GM19043 (cell line): ENCODE data around the gene PLEKHA6.

Experiments used
- ATAC-seq: cut with Tn5 transposase; IDR thresholded peaks from one replicate; pipeline ENCODE4 v1.9.1; 2021; ENCODE audit warnings: low read depth; ENCODE audit not compliant: unreplicated experiment

Gene PLEKHA6

DNA sequence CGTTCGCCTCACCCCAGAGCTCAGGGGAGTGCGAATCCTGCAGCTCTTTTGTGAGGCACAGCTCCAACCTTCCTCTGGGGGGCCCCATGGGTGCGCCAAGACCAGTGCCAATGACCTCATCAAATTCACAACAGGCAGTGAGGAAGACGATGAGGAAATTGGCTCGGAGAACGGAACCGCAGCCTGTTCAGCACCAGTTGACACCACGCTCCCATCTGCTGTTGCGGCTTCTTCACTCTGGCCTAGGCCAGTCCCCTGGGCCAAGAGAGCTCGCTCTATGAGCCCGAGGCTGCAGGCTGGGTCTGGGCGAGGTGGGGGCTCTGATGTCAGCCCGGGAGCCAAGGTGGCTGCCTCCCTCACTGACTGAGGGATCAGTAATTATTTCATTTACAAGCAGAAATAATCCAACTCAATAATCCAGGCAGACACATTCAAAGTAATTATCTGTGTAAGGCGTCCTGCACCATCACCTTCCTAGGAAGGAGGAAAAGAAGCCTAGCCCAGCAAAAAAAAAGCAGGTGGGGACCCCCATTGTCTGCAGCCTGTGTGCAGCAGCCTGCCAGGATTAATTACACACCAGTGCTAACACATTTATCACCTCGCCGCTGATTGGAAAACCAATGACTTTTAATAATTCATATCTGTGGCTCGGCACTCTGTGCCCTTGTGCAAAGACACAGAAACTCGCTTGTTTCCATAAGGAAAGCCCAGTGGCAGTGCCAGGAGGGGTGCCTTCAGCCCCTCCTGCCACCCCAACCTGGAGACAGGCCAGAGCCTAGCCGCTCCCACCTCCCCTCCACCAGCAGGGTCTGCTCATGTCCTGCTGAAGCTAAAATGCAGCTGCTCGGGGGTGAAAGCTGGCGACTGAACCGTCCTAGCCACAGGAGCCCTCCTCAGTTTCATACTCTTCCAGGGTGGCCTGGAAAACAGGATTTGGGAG is 1.9 kb downstream of the PLEKHA6 start:
- no peak for ATAC-seq

- no peak for ATAC-seq
Measured at GRCh38 chr1:204356997-204357396, 2.7 kb downstream of the PLEKHA6 start.

DNA sequence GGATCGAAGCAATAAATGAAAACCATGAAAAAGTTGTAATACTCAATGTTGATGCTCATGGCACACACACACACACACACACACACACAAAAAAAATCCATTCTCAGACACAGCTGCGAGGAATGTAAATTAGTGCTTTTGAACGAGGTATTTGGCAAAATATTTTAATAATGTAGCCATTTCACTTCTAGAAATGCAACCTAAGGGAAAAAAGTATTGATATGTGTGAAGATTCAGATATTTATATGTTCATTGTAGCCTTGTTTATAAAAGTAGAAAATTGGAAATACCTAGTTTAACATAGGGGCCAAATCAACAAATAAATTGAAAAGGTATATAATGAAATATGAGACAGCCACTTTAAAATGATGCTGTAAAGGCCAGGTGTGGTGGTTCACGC is 3.8 kb downstream of the PLEKHA6 start:
- no peak for ATAC-seq

DNA sequence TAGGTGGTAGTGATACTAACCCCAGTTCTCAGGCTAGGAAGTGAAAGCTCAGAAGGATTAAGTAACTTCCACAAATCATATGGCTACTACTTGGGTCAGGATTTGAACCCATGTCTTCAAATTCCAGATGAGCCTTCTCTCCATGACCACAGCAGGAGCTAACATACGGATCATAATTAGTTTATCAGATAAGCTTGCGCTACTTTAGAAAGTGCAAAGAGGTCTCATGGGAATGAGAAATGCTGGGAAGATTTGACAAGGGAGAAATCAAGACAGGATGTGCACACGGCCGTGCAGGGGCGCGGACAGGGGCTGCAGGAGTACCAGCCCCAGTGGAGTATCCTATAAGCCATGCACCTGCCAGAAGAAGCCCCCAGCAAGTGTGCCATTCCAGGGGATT is 5.2 kb downstream of the PLEKHA6 start:
- ATAC-seq = no peak

- ATAC-seq = no peak
Measured at GRCh38 chr1:204353213-204353910, 6.4 kb downstream of the PLEKHA6 start.

- ATAC-seq = no peak
Measured at GRCh38 chr1:204350857-204351573, 8.7 kb downstream of the PLEKHA6 start.

GRCh38 chr1:204350312-204350711 is 9.4 kb downstream of the PLEKHA6 start:
- ATAC-seq = no peak

GRCh38 chr1:204349602-204350001 is 10.1 kb downstream of the PLEKHA6 start:
- no peak for ATAC-seq

DNA sequence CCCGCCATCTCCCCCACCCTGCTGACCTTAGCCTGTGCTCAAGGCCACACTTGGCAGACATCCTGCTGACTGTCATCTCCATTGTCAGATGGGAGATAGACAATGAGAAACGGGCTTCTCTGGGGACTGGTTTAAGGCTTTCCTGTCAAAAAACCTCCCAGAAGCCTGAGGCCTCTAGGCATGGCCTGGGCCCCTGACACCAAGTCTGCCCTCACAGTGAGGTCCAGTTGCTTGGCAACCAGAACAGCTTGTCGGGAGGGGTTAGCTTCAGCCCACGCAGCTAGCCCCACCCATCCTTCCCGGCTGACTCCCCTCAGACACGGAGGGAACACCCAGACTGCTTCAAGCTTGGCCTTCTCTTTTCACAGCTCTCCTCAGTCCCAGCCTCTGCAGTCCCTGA is 11.0 kb downstream of the PLEKHA6 start:
- no peak for ATAC-seq

- ATAC-seq = no peak
Measured at GRCh38 chr1:204348242-204348641, 11.5 kb downstream of the PLEKHA6 start.

DNA sequence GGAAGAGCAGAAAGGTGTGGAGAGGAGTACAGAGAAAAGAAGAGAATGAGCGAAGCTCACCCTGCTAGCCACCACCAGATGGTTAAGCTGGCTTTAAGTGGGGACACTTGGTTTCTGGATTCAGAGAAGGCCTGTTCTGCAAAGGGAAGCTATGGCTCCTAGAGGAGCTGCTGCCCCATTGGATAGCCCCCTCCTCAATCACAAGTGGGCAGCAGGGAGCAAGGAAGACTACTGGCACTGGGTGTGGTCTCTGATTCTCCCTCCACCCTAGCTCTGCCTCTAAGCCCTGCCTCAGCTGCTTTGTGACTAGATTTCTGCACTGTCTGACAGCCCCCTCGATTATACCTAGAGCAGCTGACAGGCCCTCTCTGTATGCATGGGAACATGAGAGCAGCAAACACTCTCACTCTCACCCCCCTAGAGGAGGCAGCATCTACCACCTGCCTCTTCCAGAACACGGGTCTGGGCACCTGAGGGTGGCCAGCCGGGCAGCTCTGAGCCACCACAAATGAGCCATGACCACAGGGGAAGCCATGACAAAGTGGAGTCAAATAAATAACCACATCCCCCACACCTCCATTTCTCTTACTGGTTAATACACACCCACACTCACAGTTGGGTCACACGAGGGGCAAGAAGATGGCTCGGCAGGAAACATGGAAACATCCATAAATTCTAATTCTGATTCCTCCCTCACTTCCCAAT is 13.6 kb downstream of the PLEKHA6 start:
- ATAC-seq = no peak

DNA sequence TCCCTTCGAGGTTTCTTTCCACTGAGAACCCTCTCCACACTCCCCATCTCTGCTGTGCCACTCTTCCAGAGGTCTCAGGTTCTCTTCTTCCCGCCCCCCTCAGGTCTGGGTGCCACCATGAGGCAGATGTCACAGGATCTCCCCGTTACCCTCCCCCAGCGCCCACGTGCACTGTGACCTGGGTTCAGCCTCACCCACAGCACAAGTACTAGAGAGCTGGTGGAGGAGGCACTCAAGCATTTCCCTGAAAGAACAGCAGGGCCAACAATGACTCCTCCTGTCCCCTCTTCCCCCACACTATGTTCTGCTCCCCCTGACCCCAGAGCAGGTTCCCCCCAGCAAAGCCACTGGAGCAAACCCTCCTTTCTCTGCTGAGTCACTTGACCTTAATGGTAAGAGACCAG is 14.3 kb downstream of the PLEKHA6 start:
- no peak for ATAC-seq

DNA sequence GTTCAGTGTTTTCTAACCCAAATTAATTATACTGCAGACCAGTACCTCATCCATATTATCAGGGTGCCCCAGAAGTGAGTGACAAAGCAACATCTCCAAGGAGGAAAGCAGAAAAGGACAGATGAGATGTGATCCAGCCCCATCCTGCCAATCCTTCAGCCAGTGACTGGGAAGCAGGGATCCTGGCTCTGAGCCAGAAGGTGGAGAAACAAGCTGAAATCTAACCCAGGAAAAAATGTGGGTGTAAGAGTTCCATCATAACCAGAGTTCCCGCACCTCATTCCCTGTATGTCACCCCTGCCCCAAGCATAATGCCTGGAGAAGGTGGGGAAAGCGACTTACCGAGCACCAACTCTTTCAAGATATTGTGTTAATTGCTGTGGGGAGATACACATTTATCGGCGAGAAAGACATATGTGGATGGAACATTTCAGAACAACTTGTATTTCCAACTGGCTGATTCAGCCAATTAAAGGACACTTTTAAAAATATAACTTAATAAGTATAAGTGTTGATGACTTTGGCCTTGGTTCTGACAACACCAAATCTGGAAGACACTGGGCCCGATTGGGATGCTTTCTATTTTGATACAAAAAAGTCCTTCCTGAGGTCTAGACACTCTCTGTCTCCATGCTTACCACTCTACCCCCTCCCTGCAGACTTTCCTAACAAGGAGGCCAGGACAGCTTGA is 14.9 kb downstream of the PLEKHA6 start:
- no peak for ATAC-seq

DNA sequence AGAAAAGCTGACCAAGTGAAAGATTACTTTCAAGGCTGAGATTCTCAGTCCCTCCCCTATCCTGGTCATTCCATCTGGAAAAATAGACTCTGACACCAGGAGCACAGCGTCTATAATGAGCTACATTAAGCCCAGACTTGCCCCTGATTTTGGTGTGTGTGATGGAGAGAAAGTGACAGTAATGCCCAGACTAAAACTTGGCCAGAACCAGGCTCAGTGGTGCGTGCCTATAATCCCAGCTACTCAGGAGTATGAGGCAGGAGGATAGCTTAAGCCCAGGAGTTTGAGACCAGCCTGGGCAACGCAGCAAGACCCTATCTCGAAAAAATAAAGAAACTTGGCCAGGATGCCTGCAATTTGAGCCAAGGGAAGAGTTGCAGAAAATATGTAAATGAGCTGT is 15.9 kb downstream of the PLEKHA6 start:
- ATAC-seq = no peak

DNA sequence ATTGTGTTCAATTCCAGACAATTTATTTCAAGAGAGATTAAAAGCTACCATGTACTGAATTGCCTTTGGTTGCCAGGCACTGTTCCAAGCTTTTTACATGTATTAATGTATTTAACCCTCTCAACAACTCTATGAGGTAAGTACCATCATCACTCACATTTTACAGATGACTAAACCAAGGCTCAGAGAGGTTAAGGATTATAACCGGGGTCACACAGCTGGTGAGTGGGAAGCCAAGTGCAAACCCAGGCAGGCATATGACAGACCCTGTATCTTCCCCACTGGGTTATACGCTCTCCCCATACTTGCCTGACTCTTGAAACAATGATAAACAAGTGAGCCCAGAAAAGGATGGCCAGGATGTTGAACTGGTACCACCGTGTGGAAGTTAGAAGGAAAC is 16.5 kb downstream of the PLEKHA6 start:
- ATAC-seq = no peak

DNA sequence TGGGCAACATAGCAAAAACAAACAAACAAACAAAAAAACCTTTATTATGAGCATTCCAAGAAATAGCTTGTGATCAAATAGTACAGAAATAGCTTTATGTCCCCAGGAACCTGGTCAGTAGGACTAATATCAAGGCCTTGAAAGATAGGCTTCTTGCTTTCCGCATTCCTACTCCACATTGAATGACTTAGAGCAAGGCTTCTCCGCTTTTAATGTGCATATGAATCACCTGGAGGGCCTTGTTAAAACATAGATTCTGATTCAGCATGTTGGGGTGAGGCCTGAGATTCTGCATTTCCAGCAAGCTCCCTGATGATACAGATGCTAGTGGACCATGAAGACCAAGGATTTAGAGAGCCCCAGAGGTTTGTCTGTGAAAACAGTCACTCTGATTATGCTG is 17.4 kb downstream of the PLEKHA6 start:
- ATAC-seq = no peak

- no peak for ATAC-seq
Measured at GRCh38 chr1:204341380-204341779, 18.3 kb downstream of the PLEKHA6 start.

DNA sequence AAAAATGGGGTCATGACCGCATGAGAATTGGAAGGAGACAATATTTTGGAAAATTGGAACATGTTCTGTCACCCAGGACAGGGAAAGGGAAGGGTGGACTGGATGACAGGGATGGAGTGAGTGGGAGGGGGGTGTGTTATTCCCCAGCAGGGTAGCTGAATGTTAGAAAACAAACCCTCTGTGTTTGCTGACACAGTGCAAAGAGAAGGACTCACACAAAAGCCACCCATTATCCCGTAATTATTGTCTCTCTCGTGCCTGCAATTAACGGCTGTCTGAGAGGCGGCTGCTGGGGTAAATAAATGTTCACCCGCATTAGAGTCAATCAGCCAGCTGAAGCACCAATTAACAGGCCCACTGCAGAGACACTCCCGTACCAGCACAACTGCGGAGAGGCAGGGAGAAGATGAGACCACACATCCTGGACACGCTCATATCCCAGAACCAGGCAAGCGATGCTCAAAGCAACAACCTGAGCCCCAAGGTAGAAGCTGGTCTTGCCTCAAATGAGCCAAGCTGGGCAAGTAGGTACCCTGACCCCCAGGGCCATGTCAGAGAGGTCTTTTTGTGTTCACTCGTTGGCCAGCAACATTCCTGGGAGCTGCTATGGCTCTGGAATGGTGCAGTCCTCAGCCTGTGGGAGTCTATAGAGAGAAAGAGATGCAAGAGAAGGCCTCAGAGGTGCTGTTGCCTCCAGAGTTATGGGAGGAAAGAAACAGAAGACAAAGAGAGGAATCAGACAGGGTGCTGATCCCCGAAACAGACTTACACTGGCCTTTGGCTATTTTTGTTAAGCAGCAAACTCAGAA is 19.4 kb downstream of the PLEKHA6 start:
- no peak for ATAC-seq

DNA sequence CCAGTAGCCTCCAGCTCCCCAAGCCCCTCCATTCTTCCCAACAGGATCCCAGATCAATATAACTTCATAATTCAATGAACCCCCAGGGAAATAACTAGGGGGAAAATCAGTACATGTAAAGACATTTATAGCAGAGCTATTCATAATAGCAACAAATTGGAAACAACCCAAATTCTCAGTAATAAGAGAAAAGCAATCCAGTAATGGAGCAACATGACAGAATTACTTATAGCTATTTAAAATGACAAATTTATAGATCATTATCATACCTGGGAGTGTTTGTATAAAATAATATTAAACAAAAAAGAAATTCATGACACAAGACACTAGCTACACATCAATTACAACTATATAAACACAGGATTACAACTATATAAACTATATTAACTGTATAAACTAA is 20.2 kb downstream of the PLEKHA6 start:
- ATAC-seq = no peak
